GM10847 (cell line): ENCODE measurements around the gene ZFHX3.

Experiments
- POLR2A ChIP-seq: IDR thresholded peaks from 2 replicates; pipeline ENCODE4 v1.6.1; 2011; ENCODE audit not compliant: insufficient read length; ENCODE audit errors: extremely low read depth

Gene ZFHX3

GRCh38 chr16:72877374-72878028 is 170.4 kb downstream of the ZFHX3 start:
- TF ChIP-seq POLR2A: no peak

- TF ChIP-seq POLR2A: no peak
Measured at GRCh38 chr16:72876981-72877373, 171.0 kb downstream of the ZFHX3 start.

- no peak for TF ChIP-seq POLR2A
Measured at GRCh38 chr16:72876221-72876620, 171.7 kb downstream of the ZFHX3 start.

DNA sequence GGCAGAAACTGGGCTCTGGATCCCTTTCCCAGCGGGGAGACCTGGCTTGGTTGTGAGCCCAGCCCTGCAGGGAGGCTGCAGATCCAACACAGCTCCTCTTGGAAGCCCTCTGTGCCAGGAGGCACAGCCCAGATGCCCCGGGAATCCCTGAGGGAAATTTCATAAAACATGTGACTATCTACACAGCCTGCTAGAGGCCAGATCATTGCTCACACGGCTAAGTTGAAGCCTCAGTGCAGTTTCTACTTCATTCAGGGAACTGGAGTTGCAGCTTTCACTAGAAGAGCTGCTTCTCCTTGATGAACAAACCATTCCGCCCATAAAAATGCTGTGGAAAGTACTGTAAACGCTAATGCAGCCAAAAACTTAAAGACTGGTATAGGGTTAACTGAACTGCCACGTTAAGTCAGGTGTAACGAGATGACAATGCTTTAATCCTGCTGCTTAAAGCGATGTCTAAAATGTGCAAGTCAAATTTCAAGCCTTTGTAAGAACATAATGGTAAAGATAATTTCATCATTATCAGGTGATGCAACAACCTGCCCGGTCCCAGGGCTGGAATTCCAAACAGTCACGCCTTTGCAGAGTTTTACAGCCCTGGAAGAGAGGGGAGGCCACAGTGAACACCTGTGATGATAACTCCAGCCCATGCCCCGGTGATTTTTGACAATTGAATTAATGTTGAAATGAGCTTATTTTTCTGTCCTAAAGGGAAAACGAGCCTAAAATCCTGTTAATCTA is 172.5 kb downstream of the ZFHX3 start:
- no peak for TF ChIP-seq POLR2A

DNA sequence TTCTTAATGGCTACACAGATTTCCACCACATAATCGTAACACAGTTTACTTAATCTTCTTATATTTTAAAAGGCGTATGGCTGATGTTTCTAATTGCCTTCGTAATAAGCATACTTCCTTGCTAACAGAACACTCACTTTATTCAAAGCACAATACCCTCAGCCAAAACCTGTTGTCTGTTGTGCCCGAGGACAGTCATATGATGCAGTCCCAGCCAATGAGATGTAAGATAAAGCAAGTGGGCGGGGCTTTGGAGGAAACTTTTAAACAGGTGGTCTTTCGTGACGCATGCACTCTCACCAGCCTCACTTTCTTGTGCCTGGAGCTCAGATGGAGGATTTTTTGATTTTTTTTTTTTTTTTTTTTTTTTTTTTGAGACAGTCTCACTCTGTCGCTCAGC is 174.1 kb downstream of the ZFHX3 start:
- TF ChIP-seq POLR2A: no peak

DNA sequence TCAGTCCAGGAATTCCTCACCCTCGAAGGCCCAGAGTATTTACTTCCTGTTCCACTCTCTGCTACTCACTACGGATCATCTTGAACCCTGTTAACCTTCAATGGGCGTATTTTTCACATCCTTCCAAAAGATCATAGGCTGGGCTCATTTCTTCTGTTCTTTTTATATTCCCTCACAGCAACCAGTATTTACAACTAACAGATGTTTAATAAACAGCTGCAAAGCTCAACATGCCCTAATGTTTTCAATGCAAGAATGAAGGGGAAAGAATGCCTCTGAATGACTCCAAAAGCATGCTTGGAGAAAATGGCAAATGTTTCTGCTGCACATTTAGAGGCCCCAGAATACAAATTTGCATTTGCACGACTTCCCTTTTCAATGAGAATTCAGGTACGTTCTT is 174.9 kb downstream of the ZFHX3 start:
- TF ChIP-seq POLR2A: no peak

DNA sequence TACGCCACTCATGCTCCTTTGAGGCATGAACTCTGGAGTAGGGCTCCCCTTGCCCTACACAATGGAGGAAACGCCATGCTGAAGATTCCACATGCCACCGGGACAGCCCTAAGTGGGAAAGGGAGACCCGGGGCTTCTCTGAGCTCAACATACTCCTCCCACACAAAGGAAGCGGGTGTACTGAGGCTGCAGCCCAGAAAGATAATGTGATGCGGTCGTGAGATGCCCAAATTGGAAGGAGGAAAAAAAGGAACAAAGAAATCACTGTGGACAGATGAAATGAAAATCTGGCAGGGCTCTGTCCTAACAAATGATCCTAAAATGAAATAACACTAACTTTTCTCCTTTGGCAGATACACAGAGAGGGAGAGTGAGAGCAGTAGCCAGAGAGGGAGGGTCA is 182.1 kb downstream of the ZFHX3 start:
- no peak for TF ChIP-seq POLR2A

GRCh38 chr16:72865258-72865657 is 182.7 kb downstream of the ZFHX3 start:
- no peak for TF ChIP-seq POLR2A

- TF ChIP-seq POLR2A: no peak
Measured at GRCh38 chr16:72864130-72864833, 183.6 kb downstream of the ZFHX3 start.

DNA sequence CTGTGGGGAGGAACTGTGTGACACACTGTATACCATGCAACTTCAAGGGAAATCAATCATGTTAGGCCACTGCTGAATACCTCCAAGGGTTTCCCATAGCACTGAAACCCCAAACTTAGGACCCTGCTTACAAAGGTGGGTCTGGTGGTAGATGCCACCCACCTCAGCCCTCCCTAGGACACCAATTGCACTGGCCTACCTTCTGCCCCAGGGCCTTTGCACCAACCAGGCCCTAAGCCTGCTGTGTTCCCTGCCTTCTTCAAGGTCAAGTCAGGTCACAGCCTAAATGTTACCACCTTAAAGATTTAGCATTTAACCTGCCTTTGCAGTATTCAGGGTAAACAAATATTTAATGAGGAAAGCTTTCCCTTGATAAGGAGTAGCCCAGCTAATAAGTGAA is 185.8 kb downstream of the ZFHX3 start:
- no peak for TF ChIP-seq POLR2A

DNA sequence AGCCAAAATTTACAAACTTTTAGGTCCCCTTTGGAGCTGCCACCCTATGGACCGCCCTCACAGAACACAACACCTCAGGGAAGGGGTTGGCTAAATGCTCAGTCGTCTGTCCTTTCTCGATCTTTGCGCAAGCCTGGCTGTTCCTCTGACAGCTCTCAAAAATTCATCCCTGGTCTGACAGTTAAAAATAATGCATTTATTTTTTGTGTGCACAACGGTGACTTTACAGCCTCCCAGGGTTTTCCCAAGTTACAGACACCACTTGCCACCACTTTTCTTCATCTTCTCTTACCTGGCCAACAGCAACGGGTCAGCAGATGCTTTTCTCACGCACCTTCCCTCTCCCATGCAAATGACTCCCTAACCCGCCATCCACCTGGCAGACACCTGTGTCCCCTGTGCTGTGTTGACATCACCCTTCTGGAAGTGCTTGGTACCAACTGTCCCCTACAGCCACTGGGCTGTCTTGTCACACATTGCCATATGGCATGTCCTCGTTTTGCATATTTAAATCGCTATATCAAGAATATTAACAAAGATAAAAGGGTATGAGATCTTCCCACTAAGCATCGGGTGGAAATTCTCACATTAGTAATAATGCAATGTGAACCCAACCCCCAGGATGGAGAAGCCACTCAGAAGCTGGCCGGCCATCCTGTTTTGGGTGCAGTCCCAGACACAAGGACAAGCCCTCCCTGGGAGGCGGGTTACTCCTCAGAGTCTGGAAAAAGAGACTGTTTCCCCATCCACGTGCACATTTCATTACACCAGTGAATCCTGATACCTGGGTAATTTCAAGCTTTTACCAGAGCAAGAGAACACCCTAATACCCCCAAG is 187.0 kb downstream of the ZFHX3 start:
- no peak for TF ChIP-seq POLR2A

DNA sequence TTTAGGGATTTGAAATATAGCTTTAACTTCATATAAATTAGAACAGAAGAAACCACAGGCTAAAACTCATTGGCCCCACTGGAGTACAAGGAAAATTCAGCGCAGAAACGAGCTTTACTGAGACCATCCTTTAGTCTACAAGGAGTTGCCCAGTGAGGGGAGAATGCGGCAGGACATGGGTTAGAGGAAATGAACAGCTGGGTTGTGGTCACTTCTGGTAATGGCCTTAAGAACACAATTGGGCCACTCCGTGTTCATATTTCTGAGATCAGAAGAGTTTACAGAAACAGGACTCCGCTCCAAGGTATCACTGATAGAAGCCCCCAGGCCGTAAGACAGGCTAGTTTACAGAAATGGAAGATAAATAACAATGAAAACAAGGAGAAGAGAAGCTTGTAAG is 188.3 kb downstream of the ZFHX3 start:
- no peak for TF ChIP-seq POLR2A

GRCh38 chr16:72858665-72859493 is 189.0 kb downstream of the ZFHX3 start:
- TF ChIP-seq POLR2A: no peak

GRCh38 chr16:72857834-72858664 is 189.9 kb downstream of the ZFHX3 start:
- no peak for TF ChIP-seq POLR2A
